Epithelial cell of esophagus (primary cell): ENCODE results near the gene SRP9.

Source experiments
- DNase-seq: peaks from one replicate; pipeline ENCODE4 v3.0.0; 2010; ENCODE audit warnings: low read depth
- H3K4me3 ChIP-seq: 2 replicates; pipeline ENCODE4 v1.5.1; 2011; ENCODE audit warnings: mild to moderate bottlenecking, low read length, control low read depth
- CTCF ChIP-seq: IDR thresholded peaks from 2 replicates; pipeline ENCODE4 v1.5.1; 2011; ENCODE audit warnings: low read depth, mild to moderate bottlenecking, low read length, control low read depth, inconsistent platforms; ENCODE audit not compliant: insufficient read depth; ENCODE audit errors: missing control alignments

Gene SRP9

GRCh38 chr1:225838793-225839192 is 61.2 kb downstream of the SRP9 start:
- DNase-seq, result no peak
- no peak overlapping the region for H3K4me3 ChIP-seq
- TF ChIP-seq CTCF, result no peak
